GM23338 (cell line): ENCODE results near the gene ABHD12.

Experiments
- CTCF ChIP-seq, 2 experiments: fragments of 200-600 bp in 1 of 2; sonication (generic) in 1 of 2; conservative IDR thresholded peaks; 2 replicates each; pipeline versions ENCODE4 v1.5.1 to v1.6.1; 2016 to 2017; ENCODE audit warnings: antibody characterized with exemption in 2 of 2, low read depth in 2 of 2, mild to moderate bottlenecking in 2 of 2, moderate library complexity in 1 of 2
- EZH2 ChIP-seq: fragments of 200-600 bp; sonication (generic); IDR thresholded peaks from one replicate; pipeline ENCODE4 v1.8.0; 2017; ENCODE audit warnings: antibody characterized with exemption, mild to moderate bottlenecking, low read depth; ENCODE audit not compliant: unreplicated experiment
- JUNB ChIP-seq: IDR thresholded peaks from one replicate; pipeline ENCODE4 v1.6.1; 2016; ENCODE audit warnings: antibody characterized with exemption; ENCODE audit not compliant: unreplicated experiment
- NANOG ChIP-seq: IDR thresholded peaks from 2 replicates; pipeline ENCODE4 v1.6.1; 2016; ENCODE audit warnings: antibody characterized with exemption, borderline replicate concordance
- STAT1 ChIP-seq: IDR thresholded peaks from one replicate; pipeline ENCODE4 v1.6.1; 2016; ENCODE audit warnings: antibody characterized with exemption; ENCODE audit not compliant: unreplicated experiment
- ZNF331 ChIP-seq: fragments of 250-450 bp; sonication (Bioruptor Pico); IDR thresholded peaks from 2 replicates; pipeline ENCODE4 v1.5.0; 2020; ENCODE audit warnings: low read depth, mild to moderate bottlenecking, moderate library complexity

GRCh38 chr20:25378189-25378883 lies 12.3 kb downstream of the ABHD12 start:
- TF ChIP-seq EZH2: no peak
- no peak for TF ChIP-seq STAT1
- no peak for TF ChIP-seq NANOG
- TF ChIP-seq CTCF (conservative IDR thresholded peaks at IDR 0.05; ENCODE audit: low read depth in 2 of 2): no peak
- TF ChIP-seq ZNF331: no peak
- no peak for TF ChIP-seq JUNB
